Kasumi-1 (cell line): ENCODE data around the gene CSH1.
A peak's percentile ranks its signal among the peaks of the same experiment; 100 is the strongest.
"Not testable (repeated sequence)": the region's sequence is repeated elsewhere in the genome, so short reads cannot be mapped to it uniquely, and the experiment has no call there.

Experiments
- DNase-seq, 2 experiments: peaks; one replicate each; lab custom pipeline; 2025; lab: John Stamatoyannopoulos, UW

CSH1 gene

GRCh38 chr17:63928966-63929695 is 32.8 kb upstream of the CSH1 start:
- no peak for DNase-seq

- no peak for DNase-seq
Observed at GRCh38 chr17:63928172-63928666, 31.8 kb upstream of the CSH1 start.

- DNase-seq: no peak
Observed at GRCh38 chr17:63927464-63928171, 31.2 kb upstream of the CSH1 start.

GRCh38 chr17:63926164-63926563 is 29.8 kb upstream of the CSH1 start:
- DNase-seq: no peak

GRCh38 chr17:63925615-63926014 is 29.2 kb upstream of the CSH1 start:
- no peak for DNase-seq

- DNase-seq: not testable (repeated sequence)
Observed at GRCh38 chr17:63922402-63922801, 26.0 kb upstream of the CSH1 start.

- not testable (repeated sequence) for DNase-seq
Observed at GRCh38 chr17:63920779-63921178, 24.4 kb upstream of the CSH1 start.

- not testable (repeated sequence) for DNase-seq
Observed at GRCh38 chr17:63920050-63920449, 23.7 kb upstream of the CSH1 start.

GRCh38 chr17:63919311-63919723 is 22.9 kb upstream of the CSH1 start:
- peak; percentile 75 to 80 for DNase-seq

- DNase-seq: not testable (repeated sequence)
Observed at GRCh38 chr17:63918789-63919305, 22.5 kb upstream of the CSH1 start, which contains the start of gene GH1. TSS of gene GH1 (minus strand) at chr17:63918839. CDS start at chr17:63918776, 63 bp downstream.

GRCh38 chr17:63918305-63918704 is 21.9 kb upstream of the CSH1 start:
- no peak for DNase-seq

GRCh38 chr17:63917646-63918045 is 21.3 kb upstream of the CSH1 start:
- no peak for DNase-seq

- not testable (repeated sequence) for DNase-seq
Observed at GRCh38 chr17:63917206-63917605, 20.8 kb upstream of the CSH1 start.

- no peak for DNase-seq
Observed at GRCh38 chr17:63916566-63917185, 20.3 kb upstream of the CSH1 start.

- DNase-seq: not testable (repeated sequence)
Observed at GRCh38 chr17:63915753-63916152, 19.4 kb upstream of the CSH1 start.

- no peak for DNase-seq
Observed at GRCh38 chr17:63914471-63914870, 18.1 kb upstream of the CSH1 start.

GRCh38 chr17:63911657-63912100 is 15.3 kb upstream of the CSH1 start:
- DNase-seq: peak; percentile 30 to 47

GRCh38 chr17:63911041-63911635 is 14.8 kb upstream of the CSH1 start, which contains the start of gene CSHL1:
TSS of gene CSHL1 (minus strand) at chr17:63911258. CDS start at chr17:63911196, 62 bp downstream.
- DNase-seq: no peak

GRCh38 chr17:63910096-63910495 is 13.7 kb upstream of the CSH1 start:
- no peak for DNase-seq

GRCh38 chr17:63909586-63909985 is 13.2 kb upstream of the CSH1 start:
- DNase-seq: not testable (repeated sequence)

- peak; percentile 53 to 57 for DNase-seq
Observed at GRCh38 chr17:63907161-63907778, 10.9 kb upstream of the CSH1 start.
